Panc1 (cell line): Measurements from ENCODE around the gene C22orf42. TPM values are rescaled to one million over a fixed set of nuclear protein-coding genes. Genes with fewer than 3 reads are reported as not detected.

Experiments used
- ATAC-seq: fragments of 200-7000 bp; cut with Tn5 transposase; 2 replicates; pipeline ENCODE4 v1.9.1; 2020; ENCODE audit warnings: mild to moderate bottlenecking, moderate library complexity
- BruUV-seq: library from RNA; stranded (reverse); fragments of 400-500 nt; replicated peaks from 2 replicates; lab custom pipeline; 2021; lab: Mats Ljungman, UMichigan
- CTCF ChIA-PET: fragments of 300-600 bp; sonication (Branson Sonifier 250); formaldehyde crosslinking; loops from one replicate; lab custom pipeline; 2022; ENCODE audit warnings: antibody characterized with exemption; lab: Charles Lee
- POLR2A ChIA-PET: fragments of 300-600 bp; sonication (Branson Sonifier 250); formaldehyde crosslinking; loops from one replicate; lab custom pipeline; 2022; ENCODE audit warnings: antibody characterized with exemption; lab: Charles Lee
- DNase-seq: peaks from one replicate; pipeline ENCODE4 v3.0.0-alpha.2; 2010; ENCODE audit warnings: low read depth, low spot score
- H3K27ac ChIP-seq: 2 replicates; pipeline ENCODE4 v1.5.1; 2011; ENCODE audit warnings: mild to moderate bottlenecking, low read length, inconsistent platforms
- H3K27me3 ChIP-seq: fragments of 200-500 bp; sonication (Bioruptor generic); 2 replicates; pipeline ENCODE4 v1.6.0; 2014; ENCODE audit warnings: low read length, inconsistent platforms; ENCODE audit not compliant: control insufficient read depth, insufficient read depth
- H3K36me3 ChIP-seq: fragments of 200-500 bp; sonication (Bioruptor generic); 2 replicates; pipeline ENCODE4 v1.5.1; 2014; ENCODE audit warnings: inconsistent platforms, mild to moderate bottlenecking, low read length, moderate library complexity; ENCODE audit not compliant: control insufficient read depth, insufficient read depth
- H3K4me1 ChIP-seq: 2 replicates; pipeline ENCODE4 v1.5.1; 2011; ENCODE audit warnings: inconsistent platforms, mild to moderate bottlenecking, low read length, moderate library complexity; ENCODE audit not compliant: control insufficient read depth, insufficient read depth
- H3K4me3 ChIP-seq, 2 experiments: 2 replicates each; pipeline ENCODE4 v1.5.1; 2011 to 2012; ENCODE audit warnings: low read depth in 2 of 2, low read length in 2 of 2, mild to moderate bottlenecking in 2 of 2, inconsistent platforms in 1 of 2, moderate library complexity in 1 of 2
- H3K9me3 ChIP-seq: fragments of 200-500 bp; sonication (Bioruptor generic); 2 replicates; pipeline ENCODE4 v1.5.1; 2014; ENCODE audit warnings: low read depth, mild to moderate bottlenecking, inconsistent platforms, low read length, moderate library complexity; ENCODE audit not compliant: control insufficient read depth, insufficient read depth
- CTCF ChIP-seq: fragments of 450-650 bp; IDR thresholded peaks from 2 replicates; pipeline ENCODE4 v1.5.1; 2017; ENCODE audit warnings: mild to moderate bottlenecking
- POLR2AphosphoS5 ChIP-seq: IDR thresholded peaks from 2 replicates; pipeline ENCODE4 v1.6.1; 2012; ENCODE audit warnings: mild to moderate bottlenecking, low read depth, low read length, moderate library complexity
- REST ChIP-seq, 2 experiments: IDR thresholded peaks; 2 replicates each; pipeline ENCODE4 v1.6.1; 2011 to 2012; ENCODE audit warnings: low read depth in 2 of 2, control low read depth in 1 of 2, low read length in 1 of 2, mild to moderate bottlenecking in 1 of 2, moderate library complexity in 1 of 2; ENCODE audit not compliant: insufficient read depth in 1 of 2
- SIN3A ChIP-seq: IDR thresholded peaks from 2 replicates; pipeline ENCODE4 v1.6.1; 2012; ENCODE audit warnings: low read depth, mild to moderate bottlenecking, low read length, moderate library complexity, borderline replicate concordance; ENCODE audit not compliant: insufficient read depth
- TCF7L2 ChIP-seq: IDR thresholded peaks from 2 replicates; pipeline ENCODE4 v1.6.1; 2011; ENCODE audit warnings: mild to moderate bottlenecking, low read depth, low read length, inconsistent platforms
- in situ Hi-C: cut with HindIII; loops from 2 replicates; pipeline ENCODE4 v1.10.0; 2016; ENCODE audit warnings: low sequenced_read_pairs, low pct_unique_long_range_greater_than_20kb
- intact Hi-C: fragments of 100-400 bp; cut with micrococcal nuclease; formaldehyde crosslinking; loops from one replicate; pipeline ENCODE4 v1.10.0; 2022; ENCODE audit not compliant: unreplicated experiment
- total RNA-seq: library from RNA; stranded (reverse); gene quantifications from one replicate; pipeline ENCODE4 v1.2.1, GENCODE V29; 2021; ENCODE audit not compliant: unreplicated experiment

The C22orf42 gene
- total RNA-seq, 1 experiment from 2014 or later: not detected

GRCh38 chr22:32132126-32132525, 27.0 kb downstream of the C22orf42 start:
- DNase-seq (no peak), ATAC-seq (no peak)
- ChIA-PET POLR2A (no interaction called here), CTCF (no interaction called here)
- Histone ChIP-seq H3K36me3 (no peaks in the 10 kb centered on the region), H3K4me3 (no peak overlapping the region), H3K9me3 (no peaks in the 10 kb centered on the region), H3K27me3 (no peaks in the 10 kb centered on the region), H3K4me1 (no peaks in the 10 kb centered on the region), H3K27ac (no peak overlapping the region)
- no TSS peak for BruUV-seq
- TF ChIP-seq CTCF: no peak
- no peak for TF ChIP-seq TCF7L2
- TF ChIP-seq REST (IDR thresholded peaks at IDR 0.05; ENCODE audit: insufficient read depth in 1 of 2, low read depth in 2 of 2, low read length in 1 of 2): no peak
- no peak for TF ChIP-seq POLR2AphosphoS5
- no peak for TF ChIP-seq SIN3A
- in situ Hi-C loops (no loop called here), intact Hi-C loops (no loop called here)

GRCh38 chr22:32130464-32130863, 28.6 kb downstream of the C22orf42 start:
- ChIA-PET POLR2A (no interaction called here), CTCF (no interaction called here)
- ATAC-seq: no peak
- BruUV-seq: no TSS peak
- intact Hi-C loops (no loop called here), in situ Hi-C loops (no loop called here)
- Histone ChIP-seq H3K4me1 (no peaks in the 10 kb centered on the region), H3K36me3 (no peaks in the 10 kb centered on the region), H3K9me3 (no peaks in the 10 kb centered on the region), H3K27ac (no peak overlapping the region), H3K27me3 (no peaks in the 10 kb centered on the region), H3K4me3 (no peak overlapping the region)
- DNase-seq: no peak
- TF ChIP-seq REST (IDR thresholded peaks at IDR 0.05; ENCODE audit: insufficient read depth in 1 of 2, low read depth in 2 of 2, low read length in 1 of 2) (no peak), TCF7L2 (no peak), SIN3A (no peak), CTCF (no peak), POLR2AphosphoS5 (no peak)
